ENCODE data around the gene FOXS1. TPM values are rescaled to one million over a fixed set of nuclear protein-coding genes. Genes with fewer than 3 reads are reported as not detected.
"Not testable (repeated sequence)": the region's sequence is repeated elsewhere in the genome, so short reads cannot be mapped to it uniquely, and the experiment has no call there.

Gene FOXS1
- total RNA-seq, 1 donor = 0.36 TPM

DNA sequence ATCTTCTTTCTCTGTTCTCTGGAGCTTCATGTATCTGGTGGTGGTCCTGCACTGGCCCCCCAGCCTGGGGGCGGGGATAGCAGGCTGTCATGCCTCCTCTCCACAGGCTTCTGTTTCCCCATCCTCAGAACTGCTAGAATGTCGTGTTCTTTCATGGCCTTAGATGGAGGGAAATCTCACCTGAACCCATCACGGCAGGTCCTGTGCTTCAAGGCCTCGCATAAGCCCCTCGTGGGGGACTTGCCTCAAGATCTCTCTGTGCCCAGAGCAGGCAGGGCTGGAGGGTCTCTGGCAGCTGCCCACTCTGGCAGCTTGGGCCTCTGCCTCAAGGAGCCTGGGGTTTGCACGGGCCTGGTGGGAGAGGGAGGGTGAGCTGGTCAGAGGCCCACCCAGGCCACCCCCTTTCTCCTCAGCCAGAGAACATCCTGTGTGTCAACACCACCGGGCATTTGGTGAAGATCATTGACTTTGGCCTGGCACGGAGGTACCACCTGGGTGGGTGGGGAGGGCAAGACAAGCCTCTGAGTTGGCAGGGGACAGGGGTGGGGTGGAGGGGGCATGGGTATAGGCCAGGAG, 14.9 kb downstream of the FOXS1 start:
- DNase-seq (ENCODE audit: insufficient read length, low spot score, missing footprints) = peak; percentile 77
- Histone ChIP-seq H3K9me3 (ENCODE audit: low read depth, low read length) (no peaks in the 10 kb centered on the region), H3K4me2 (ENCODE audit: insufficient read depth, low read length) (no peak overlapping the region), H4K20me1 (ENCODE audit: insufficient read depth, low read length) (peaks cover 8% of the 10 kb centered on the region), H3K4me1 (ENCODE audit: insufficient read depth, low read length) (peaks cover under 1% of the 10 kb centered on the region), H3K27ac (ENCODE audit: low read depth, low read length) (no peak overlapping the region), H3K36me3 (ENCODE audit: insufficient read depth, low read length) (no peaks in the 10 kb centered on the region), H3K27me3 (ENCODE audit: insufficient read depth, low read length) (peaks cover 3% of the 10 kb centered on the region), H2AFZ (ENCODE audit: low read length) (no peak overlapping the region), H3K79me2 (ENCODE audit: insufficient read depth, low read length) (no peaks in the 10 kb centered on the region), H3K4me3 (ENCODE audit: insufficient read depth, low read length) (no peak overlapping the region)
- TF ChIP-seq, protein P1, sequence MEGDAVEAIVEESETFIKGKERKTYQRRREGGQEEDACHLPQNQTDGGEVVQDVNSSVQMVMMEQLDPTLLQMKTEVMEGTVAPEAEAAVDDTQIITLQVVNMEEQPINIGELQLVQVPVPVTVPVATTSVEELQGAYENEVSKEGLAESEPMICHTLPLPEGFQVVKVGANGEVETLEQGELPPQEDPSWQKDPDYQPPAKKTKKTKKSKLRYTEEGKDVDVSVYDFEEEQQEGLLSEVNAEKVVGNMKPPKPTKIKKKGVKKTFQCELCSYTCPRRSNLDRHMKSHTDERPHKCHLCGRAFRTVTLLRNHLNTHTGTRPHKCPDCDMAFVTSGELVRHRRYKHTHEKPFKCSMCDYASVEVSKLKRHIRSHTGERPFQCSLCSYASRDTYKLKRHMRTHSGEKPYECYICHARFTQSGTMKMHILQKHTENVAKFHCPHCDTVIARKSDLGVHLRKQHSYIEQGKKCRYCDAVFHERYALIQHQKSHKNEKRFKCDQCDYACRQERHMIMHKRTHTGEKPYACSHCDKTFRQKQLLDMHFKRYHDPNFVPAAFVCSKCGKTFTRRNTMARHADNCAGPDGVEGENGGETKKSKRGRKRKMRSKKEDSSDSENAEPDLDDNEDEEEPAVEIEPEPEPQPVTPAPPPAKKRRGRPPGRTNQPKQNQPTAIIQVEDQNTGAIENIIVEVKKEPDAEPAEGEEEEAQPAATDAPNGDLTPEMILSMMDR (IDR thresholded peaks at IDR 0.05; ENCODE audit: extremely low read depth, low read depth, low read length) = no peak

GRCh38 chr20:31829731-31830130, 15.7 kb downstream of the FOXS1 start:
- H3K36me3 ChIP-seq (ENCODE audit: insufficient read depth, low read length) = no peaks in the 10 kb centered on the region
- no peaks in the 10 kb centered on the region for H3K9me3 ChIP-seq (ENCODE audit: low read depth, low read length)
- TF ChIP-seq, protein P1 (IDR thresholded peaks at IDR 0.05; ENCODE audit: extremely low read depth, low read depth, low read length) = no peak
- no peak overlapping the region for H2AFZ ChIP-seq (ENCODE audit: low read length)
- H3K4me3 ChIP-seq (ENCODE audit: insufficient read depth, low read length) = no peak overlapping the region
- no peaks in the 10 kb centered on the region for H3K79me2 ChIP-seq (ENCODE audit: insufficient read depth, low read length)
- H3K4me2 ChIP-seq (ENCODE audit: insufficient read depth, low read length) = no peak overlapping the region
- H3K27me3 ChIP-seq (ENCODE audit: insufficient read depth, low read length) = peaks cover 3% of the 10 kb centered on the region
- no peak overlapping the region for H3K27ac ChIP-seq (ENCODE audit: low read depth, low read length)
- H3K4me1 ChIP-seq (ENCODE audit: insufficient read depth, low read length) = no peaks in the 10 kb centered on the region
- DNase-seq (ENCODE audit: insufficient read length, low spot score, missing footprints) = peak; percentile 32
- H4K20me1 ChIP-seq (ENCODE audit: insufficient read depth, low read length) = peaks cover 4% of the 10 kb centered on the region

GRCh38 chr20:31828016-31828415, 17.4 kb downstream of the FOXS1 start:
- not testable (repeated sequence) for H3K4me3 ChIP-seq (ENCODE audit: insufficient read depth, low read length); H3K79me2 ChIP-seq (ENCODE audit: insufficient read depth, low read length); H3K36me3 ChIP-seq (ENCODE audit: insufficient read depth, low read length); H3K9me3 ChIP-seq (ENCODE audit: low read depth, low read length); H2AFZ ChIP-seq (ENCODE audit: low read length); H3K4me2 ChIP-seq (ENCODE audit: insufficient read depth, low read length); H3K27me3 ChIP-seq (ENCODE audit: insufficient read depth, low read length); DNase-seq (ENCODE audit: insufficient read length, low spot score, missing footprints); H3K27ac ChIP-seq (ENCODE audit: low read depth, low read length); H4K20me1 ChIP-seq (ENCODE audit: insufficient read depth, low read length); H3K4me1 ChIP-seq (ENCODE audit: insufficient read depth, low read length)

DNA sequence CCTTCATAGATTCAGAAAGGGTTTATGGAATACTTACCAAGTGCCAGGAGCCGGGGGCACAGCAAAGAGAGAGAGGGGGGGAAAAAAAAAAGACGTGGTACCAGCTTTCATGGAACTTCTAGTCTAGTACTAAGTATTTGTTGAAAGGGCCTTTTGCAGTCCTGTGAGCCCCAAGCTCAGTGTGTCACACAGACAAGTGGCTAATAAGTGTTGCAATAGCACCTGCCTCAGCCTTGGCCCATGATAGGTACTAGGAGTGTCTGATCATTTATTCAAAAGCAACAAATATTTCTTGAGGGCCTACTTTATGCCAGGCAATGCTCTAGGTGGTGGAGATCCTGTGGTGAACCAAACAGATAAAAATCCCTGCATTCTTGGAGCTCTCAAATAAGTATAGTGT, 18.3 kb downstream of the FOXS1 start:
- Histone ChIP-seq H3K27me3 (ENCODE audit: insufficient read depth, low read length) (no peaks in the 10 kb centered on the region), H2AFZ (ENCODE audit: low read length) (no peak overlapping the region), H3K4me3 (ENCODE audit: insufficient read depth, low read length) (no peak overlapping the region), H3K4me2 (ENCODE audit: insufficient read depth, low read length) (no peak overlapping the region), H3K27ac (ENCODE audit: low read depth, low read length) (no peak overlapping the region), H3K4me1 (ENCODE audit: insufficient read depth, low read length) (peaks cover 3% of the 10 kb centered on the region), H4K20me1 (ENCODE audit: insufficient read depth, low read length) (peaks cover 2% of the 10 kb centered on the region), H3K9me3 (ENCODE audit: low read depth, low read length) (no peaks in the 10 kb centered on the region), H3K36me3 (ENCODE audit: insufficient read depth, low read length) (no peaks in the 10 kb centered on the region), H3K79me2 (ENCODE audit: insufficient read depth, low read length) (no peaks in the 10 kb centered on the region)
- DNase-seq (ENCODE audit: insufficient read length, low spot score, missing footprints) = no peak
- TF ChIP-seq, protein P1 (IDR thresholded peaks at IDR 0.05; ENCODE audit: extremely low read depth, low read depth, low read length) = no peak
